Thyroid gland (tissue), 4 donors: ENCODE data around the gene PRICKLE1. TPM values are rescaled to one million over a fixed set of nuclear protein-coding genes. Genes with fewer than 3 reads are reported as not detected.

Experiments
- DNase-seq, 2 donors: peaks; one replicate each; pipeline ENCODE4 v3.0.0-alpha.2; 2019
- H3K27ac ChIP-seq, 3 donors: fragments of 200-600 bp; sonication (generic); 1 replicate in 2 of 3; 2 replicates in 1 of 3; pipeline ENCODE4 v1.5.1; 2016 to 2019; ENCODE audit warnings: mild to moderate bottlenecking in 1 of 3, moderate library complexity in 1 of 3
- H3K27me3 ChIP-seq: fragments of 200-600 bp; sonication (generic); one replicate; pipeline ENCODE4 v1.5.1; 2019
- H3K36me3 ChIP-seq, 2 donors: fragments of 200-600 bp; sonication (generic); one replicate each; pipeline ENCODE4 v1.5.1; 2016 to 2019
- H3K4me1 ChIP-seq, 2 donors: fragments of 200-600 bp; sonication (generic); one replicate each; pipeline ENCODE4 v1.5.1; 2017 to 2019
- H3K4me3 ChIP-seq, 3 donors: fragments of 200-600 bp; sonication (generic); replicated peaks in 1 of 3; 1 replicate in 2 of 3; 2 replicates in 1 of 3; pipeline ENCODE4 v1.5.1; 2016; ENCODE audit warnings: mild to moderate bottlenecking in 1 of 3
- H3K9me3 ChIP-seq: fragments of 200-600 bp; sonication (generic); one replicate; pipeline ENCODE4 v1.5.1; 2017
- CTCF ChIP-seq, 6 experiments: fragments of 200-600 bp in 3 of 6; fragments of 450-650 bp in 3 of 6; sonication (generic) in 3 of 6; IDR thresholded peaks; one replicate each; pipeline ENCODE4 v1.5.1; 2016 to 2019; ENCODE audit warnings: antibody characterized with exemption in 6 of 6, mild to moderate bottlenecking in 2 of 6, inconsistent platforms in 1 of 6, moderate library complexity in 1 of 6
- POLR2A ChIP-seq, 2 donors: fragments of 450-650 bp; IDR thresholded peaks; one replicate each; pipeline ENCODE4 v1.6.1; 2017; ENCODE audit warnings: antibody characterized with exemption in 2 of 2, mild to moderate bottlenecking in 2 of 2, moderate library complexity in 1 of 2
- WGBS, 2 donors: methylation state at CpG; one replicate each; pipeline ENCODE4 v1.1.5; 2017; 5-methylcytosine and 5-hydroxymethylcytosine counted together
- intact Hi-C: fragments of 100-400 bp; cut with DNase I; formaldehyde crosslinking; loops from one replicate; pipeline ENCODE4 v1.15.1; 2023
- total RNA-seq, 4 donors: library from RNA; depleted of rRNA; stranded (reverse); fragments of >200 nt; gene quantifications; one replicate each; pipeline ENCODE4 v1.2.3, GENCODE V29; 2016

PRICKLE1 gene
- total RNA-seq, 4 donors from 2014 or later = 17.2 to 25.4 (median 19.6) TPM

- WGBS, 2 donors = 84 to 95% methylated on average over 5 of the region's 5 CpGs
These were observed 3.7 kb downstream of the PRICKLE1 start for GRCh38 chr12:42585841-42586216.

GRCh38 chr12:42585154-42585840 is 4.2 kb downstream of the PRICKLE1 start:
- 61 to 79% methylated on average over 4 of the region's 4 CpGs for WGBS, 2 donors

More at GRCh38 chr12:42585841-42586216, 3.7 kb downstream of the PRICKLE1 start:
- no peak overlapping the region for H3K4me3 ChIP-seq
- H3K4me1 ChIP-seq = peaks cover 0 to 12% of the 10 kb centered on the region in 2 donors
- H3K36me3 ChIP-seq = no peaks in the 10 kb centered on the region
- DNase-seq = no peak
- H3K9me3 ChIP-seq = no peaks in the 10 kb centered on the region
- H3K27ac ChIP-seq = no peak overlapping the region
- intact Hi-C loops = no loop called here
- TF ChIP-seq POLR2A (IDR thresholded peaks at IDR 0.05) = no peak
- no peak for TF ChIP-seq CTCF (IDR thresholded peaks at IDR 0.05)
- no peaks in the 10 kb centered on the region for H3K27me3 ChIP-seq

GRCh38 chr12:42584651-42585111 is 4.9 kb downstream of the PRICKLE1 start:
- Histone ChIP-seq H3K36me3 (no peaks in the 10 kb centered on the region), H3K27ac (no peak overlapping the region), H3K4me1 (peaks cover 0 to 6% of the 10 kb centered on the region in 2 donors), H3K9me3 (no peaks in the 10 kb centered on the region), H3K27me3 (no peaks in the 10 kb centered on the region), H3K4me3 (no peak overlapping the region)
- TF ChIP-seq POLR2A (IDR thresholded peaks at IDR 0.05) (no peak), CTCF (IDR thresholded peaks at IDR 0.05) (no peak)
- 40 to 57% methylated on average over 6 of the region's 6 CpGs for WGBS, 2 donors
- DNase-seq = no peak
- intact Hi-C loops = no loop called here

More at GRCh38 chr12:42585154-42585840, 4.2 kb downstream of the PRICKLE1 start:
- no peak for DNase-seq
- Histone ChIP-seq H3K27ac (no peak overlapping the region), H3K4me3 (no peak overlapping the region), H3K36me3 (no peaks in the 10 kb centered on the region), H3K27me3 (no peaks in the 10 kb centered on the region), H3K4me1 (peaks cover 0 to 8% of the 10 kb centered on the region in 2 donors), H3K9me3 (no peaks in the 10 kb centered on the region)
- TF ChIP-seq POLR2A (IDR thresholded peaks at IDR 0.05) (no peak), CTCF (IDR thresholded peaks at IDR 0.05) (no peak)
- intact Hi-C loops = no loop called here

GRCh38 chr12:42583016-42583415 is 6.5 kb downstream of the PRICKLE1 start:
- H3K4me1 ChIP-seq = no peaks in the 10 kb centered on the region
- no peak overlapping the region for H3K4me3 ChIP-seq
- no peaks in the 10 kb centered on the region for H3K9me3 ChIP-seq
- no peaks in the 10 kb centered on the region for H3K36me3 ChIP-seq
- intact Hi-C loops = no loop called here
- TF ChIP-seq POLR2A (IDR thresholded peaks at IDR 0.05) = no peak
- no peak for TF ChIP-seq CTCF (IDR thresholded peaks at IDR 0.05)
- no peaks in the 10 kb centered on the region for H3K27me3 ChIP-seq
- no peak for DNase-seq
- 67 to 78% methylated on average over 2 of the region's 2 CpGs for WGBS, 2 donors
- no peak overlapping the region for H3K27ac ChIP-seq

- intact Hi-C loops = no loop called here
- Histone ChIP-seq H3K4me3 (no peak overlapping the region), H3K27me3 (no peaks in the 10 kb centered on the region), H3K9me3 (no peaks in the 10 kb centered on the region), H3K27ac (no peak overlapping the region), H3K36me3 (no peaks in the 10 kb centered on the region), H3K4me1 (no peaks in the 10 kb centered on the region)
- WGBS, 2 donors = 79 to 83% methylated on average over 5 of the region's 5 CpGs
- no peak for DNase-seq
- no peak for TF ChIP-seq CTCF (IDR thresholded peaks at IDR 0.05)
- no peak for TF ChIP-seq POLR2A (IDR thresholded peaks at IDR 0.05)
These were observed 7.0 kb downstream of the PRICKLE1 start for GRCh38 chr12:42582498-42582897.
